IMR-90 (cell line): ENCODE results near the gene BRD3.

ENCODE experiments used
- CEBPB ChIP-seq: IDR thresholded peaks from 2 replicates; pipeline ENCODE4 v1.6.1; 2012; ENCODE audit warnings: low read depth, low read length, improper control_type of control experiment
- CTCF ChIP-seq: conservative IDR thresholded peaks from 2 replicates; pipeline ENCODE4 v1.5.1; 2012; ENCODE audit warnings: mild to moderate bottlenecking, low read depth, low read length, improper control_type of control experiment
- POLR2A ChIP-seq: IDR thresholded peaks from 2 replicates; pipeline ENCODE4 v1.6.1; 2012; ENCODE audit warnings: mild to moderate bottlenecking, low read depth, low read length
- SMC3 ChIP-seq: fragments of 150-350 bp; IDR thresholded peaks from 2 replicates; pipeline ENCODE4 v1.6.1; 2016; ENCODE audit warnings: low read depth, mild to moderate bottlenecking, antibody characterized with exemption, low read length, moderate library complexity

DNA sequence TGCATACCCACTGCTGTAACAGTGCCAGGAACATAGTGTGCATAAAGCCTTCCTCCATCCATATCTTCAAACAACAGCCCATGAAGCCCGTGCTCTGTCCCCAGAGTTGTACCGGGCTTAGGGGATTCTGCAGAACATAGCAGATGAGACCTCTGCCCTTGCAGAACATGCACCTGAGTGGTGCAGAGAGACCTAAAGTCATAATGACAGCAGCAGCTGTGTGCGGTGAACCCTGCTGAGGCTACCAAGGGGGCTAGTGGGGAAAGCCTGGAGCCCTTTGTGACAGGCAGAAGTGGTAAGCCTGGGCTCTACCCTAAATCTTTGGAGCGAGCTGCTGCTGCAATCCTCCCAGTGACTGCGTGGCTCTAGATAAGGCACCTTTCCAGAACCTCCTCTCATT is 32.2 kb upstream of the BRD3 start:
- TF ChIP-seq POLR2A (no peak), CTCF (no peak), SMC3 (no peak), CEBPB (no peak)
